HL-60 (cell line): ENCODE data around the gene DPF3.
A peak's percentile ranks its signal among the peaks of the same experiment; 100 is the strongest.

ENCODE experiments used
- DNase-seq, 2 experiments: peaks; one replicate each; pipeline ENCODE4 v3.0.0-alpha.2; 2010 to 2020; ENCODE audit warnings: low read depth in 1 of 2, low spot score in 1 of 2
- H3K27ac ChIP-seq: fragments of 250-450 bp; sonication (Bioruptor Pico); replicated peaks from 2 replicates; pipeline ENCODE4 v1.5.1; 2020; ENCODE audit warnings: mild to moderate bottlenecking, moderate library complexity
- H3K27me3 ChIP-seq: fragments of 250-450 bp; sonication (Bioruptor Pico); 2 replicates; pipeline ENCODE4 v1.5.1; 2021; ENCODE audit warnings: mild to moderate bottlenecking, moderate library complexity; ENCODE audit not compliant: insufficient read depth, poor library complexity, severe bottlenecking
- H3K4me3 ChIP-seq: replicated peaks from 2 replicates; pipeline ENCODE4 v1.5.1; 2011; ENCODE audit warnings: mild to moderate bottlenecking, control low read depth, low read length; ENCODE audit not compliant: insufficient read depth
- GABPA ChIP-seq: IDR thresholded peaks from 2 replicates; pipeline ENCODE4 v1.6.1; 2012; ENCODE audit warnings: low read depth
- POLR2AphosphoS5 ChIP-seq: IDR thresholded peaks from 2 replicates; pipeline ENCODE4 v1.6.1; 2012; ENCODE audit warnings: low read depth
- SPI1 ChIP-seq: IDR thresholded peaks from 2 replicates; pipeline ENCODE4 v1.6.1; 2012; ENCODE audit warnings: low read depth, mild to moderate bottlenecking, borderline replicate concordance
- TF ChIP-seq, protein P1 (sequence below): IDR thresholded peaks from one replicate; pipeline ENCODE4 v1.5.1; 2011; ENCODE audit warnings: low read length, control low read depth, inconsistent platforms; ENCODE audit not compliant: insufficient read depth
- TF ChIP-seq, protein P2 (sequence below): IDR thresholded peaks from 2 replicates; pipeline ENCODE4 v1.6.1; 2012; ENCODE audit warnings: low read depth; ENCODE audit not compliant: insufficient replicate concordance

DPF3 gene

DNA sequence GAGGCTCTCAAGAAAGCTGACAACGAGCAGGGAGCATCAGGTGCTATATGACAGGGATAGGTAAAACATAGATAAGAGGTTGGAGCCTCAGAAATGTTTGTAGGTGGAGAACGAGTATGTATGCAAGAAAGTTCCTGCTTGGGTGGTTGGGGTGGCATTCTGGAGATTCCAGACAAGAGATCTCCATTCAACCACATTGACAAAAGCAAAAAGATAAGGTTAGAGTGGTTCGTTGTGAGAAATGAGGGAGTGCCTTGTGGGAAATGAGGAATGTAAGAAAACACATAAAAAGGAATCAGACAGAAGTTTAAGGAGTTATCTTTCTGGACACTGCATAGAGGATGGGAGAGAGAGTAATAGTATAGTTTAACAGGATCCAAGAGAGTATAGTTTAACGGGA is 290.3 kb downstream of the DPF3 start:
- no peak overlapping the region for H3K27ac ChIP-seq
- TF ChIP-seq POLR2AphosphoS5 (no peak), SPI1 (no peak), GABPA (no peak)
- TF ChIP-seq, protein P1, sequence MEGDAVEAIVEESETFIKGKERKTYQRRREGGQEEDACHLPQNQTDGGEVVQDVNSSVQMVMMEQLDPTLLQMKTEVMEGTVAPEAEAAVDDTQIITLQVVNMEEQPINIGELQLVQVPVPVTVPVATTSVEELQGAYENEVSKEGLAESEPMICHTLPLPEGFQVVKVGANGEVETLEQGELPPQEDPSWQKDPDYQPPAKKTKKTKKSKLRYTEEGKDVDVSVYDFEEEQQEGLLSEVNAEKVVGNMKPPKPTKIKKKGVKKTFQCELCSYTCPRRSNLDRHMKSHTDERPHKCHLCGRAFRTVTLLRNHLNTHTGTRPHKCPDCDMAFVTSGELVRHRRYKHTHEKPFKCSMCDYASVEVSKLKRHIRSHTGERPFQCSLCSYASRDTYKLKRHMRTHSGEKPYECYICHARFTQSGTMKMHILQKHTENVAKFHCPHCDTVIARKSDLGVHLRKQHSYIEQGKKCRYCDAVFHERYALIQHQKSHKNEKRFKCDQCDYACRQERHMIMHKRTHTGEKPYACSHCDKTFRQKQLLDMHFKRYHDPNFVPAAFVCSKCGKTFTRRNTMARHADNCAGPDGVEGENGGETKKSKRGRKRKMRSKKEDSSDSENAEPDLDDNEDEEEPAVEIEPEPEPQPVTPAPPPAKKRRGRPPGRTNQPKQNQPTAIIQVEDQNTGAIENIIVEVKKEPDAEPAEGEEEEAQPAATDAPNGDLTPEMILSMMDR, result no peak
- TF ChIP-seq, protein P2, sequence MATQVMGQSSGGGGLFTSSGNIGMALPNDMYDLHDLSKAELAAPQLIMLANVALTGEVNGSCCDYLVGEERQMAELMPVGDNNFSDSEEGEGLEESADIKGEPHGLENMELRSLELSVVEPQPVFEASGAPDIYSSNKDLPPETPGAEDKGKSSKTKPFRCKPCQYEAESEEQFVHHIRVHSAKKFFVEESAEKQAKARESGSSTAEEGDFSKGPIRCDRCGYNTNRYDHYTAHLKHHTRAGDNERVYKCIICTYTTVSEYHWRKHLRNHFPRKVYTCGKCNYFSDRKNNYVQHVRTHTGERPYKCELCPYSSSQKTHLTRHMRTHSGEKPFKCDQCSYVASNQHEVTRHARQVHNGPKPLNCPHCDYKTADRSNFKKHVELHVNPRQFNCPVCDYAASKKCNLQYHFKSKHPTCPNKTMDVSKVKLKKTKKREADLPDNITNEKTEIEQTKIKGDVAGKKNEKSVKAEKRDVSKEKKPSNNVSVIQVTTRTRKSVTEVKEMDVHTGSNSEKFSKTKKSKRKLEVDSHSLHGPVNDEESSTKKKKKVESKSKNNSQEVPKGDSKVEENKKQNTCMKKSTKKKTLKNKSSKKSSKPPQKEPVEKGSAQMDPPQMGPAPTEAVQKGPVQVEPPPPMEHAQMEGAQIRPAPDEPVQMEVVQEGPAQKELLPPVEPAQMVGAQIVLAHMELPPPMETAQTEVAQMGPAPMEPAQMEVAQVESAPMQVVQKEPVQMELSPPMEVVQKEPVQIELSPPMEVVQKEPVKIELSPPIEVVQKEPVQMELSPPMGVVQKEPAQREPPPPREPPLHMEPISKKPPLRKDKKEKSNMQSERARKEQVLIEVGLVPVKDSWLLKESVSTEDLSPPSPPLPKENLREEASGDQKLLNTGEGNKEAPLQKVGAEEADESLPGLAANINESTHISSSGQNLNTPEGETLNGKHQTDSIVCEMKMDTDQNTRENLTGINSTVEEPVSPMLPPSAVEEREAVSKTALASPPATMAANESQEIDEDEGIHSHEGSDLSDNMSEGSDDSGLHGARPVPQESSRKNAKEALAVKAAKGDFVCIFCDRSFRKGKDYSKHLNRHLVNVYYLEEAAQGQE, result no peak

DNA sequence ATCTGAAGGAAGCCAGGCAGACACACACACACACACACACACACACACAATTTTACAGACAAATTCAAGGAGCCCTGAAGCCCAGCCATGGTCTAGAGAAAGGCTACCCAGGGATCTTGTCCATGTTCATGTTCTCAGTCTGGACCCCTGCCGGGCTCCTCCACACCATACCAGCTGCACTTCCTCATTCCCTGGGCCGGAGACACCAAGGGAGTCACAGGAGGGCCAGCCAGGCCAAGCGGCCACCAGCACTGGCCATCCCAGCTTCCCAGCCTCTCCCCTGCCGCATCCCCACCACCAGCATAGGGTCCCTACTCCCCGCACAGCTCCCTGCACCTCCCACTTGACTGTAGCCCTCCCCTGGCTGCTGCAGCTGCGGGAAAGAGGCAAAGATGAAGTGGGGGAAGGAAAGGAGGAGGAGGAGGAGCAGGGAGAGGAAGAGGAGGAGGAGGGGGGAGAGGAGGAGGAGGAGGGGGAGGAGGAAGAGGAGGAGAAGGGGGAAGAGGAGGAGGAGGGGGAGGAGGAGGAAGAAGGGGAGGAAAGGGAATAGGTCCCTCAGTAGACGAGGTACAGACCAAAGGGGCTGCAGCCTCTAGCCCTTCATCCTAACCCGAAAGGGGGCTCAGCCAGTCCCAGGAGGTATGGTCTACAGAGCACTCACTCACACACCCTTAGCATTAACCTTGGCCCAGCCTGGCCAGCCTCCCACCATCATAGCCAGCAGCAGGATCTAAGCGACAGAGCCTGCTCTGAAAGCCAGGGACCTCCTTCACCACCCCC is 293.2 kb downstream of the DPF3 start:
- no peaks in the 10 kb centered on the region for H3K27me3 ChIP-seq
- DNase-seq, result no peak
- TF ChIP-seq SPI1, result 0 out of 2 replicates have a peak, but pooled peaks have one; percentile 45
- TF ChIP-seq, protein P2, result no peak
- TF ChIP-seq, protein P1, result no peak
- TF ChIP-seq POLR2AphosphoS5, result no peak
- H3K27ac ChIP-seq, result no peak overlapping the region
- no peak overlapping the region for H3K4me3 ChIP-seq

More for the DNA sequence above, 290.3 kb downstream of the DPF3 start:
- no peaks in the 10 kb centered on the region for H3K27me3 ChIP-seq
- no peak for DNase-seq
- no peak overlapping the region for H3K4me3 ChIP-seq

DNA sequence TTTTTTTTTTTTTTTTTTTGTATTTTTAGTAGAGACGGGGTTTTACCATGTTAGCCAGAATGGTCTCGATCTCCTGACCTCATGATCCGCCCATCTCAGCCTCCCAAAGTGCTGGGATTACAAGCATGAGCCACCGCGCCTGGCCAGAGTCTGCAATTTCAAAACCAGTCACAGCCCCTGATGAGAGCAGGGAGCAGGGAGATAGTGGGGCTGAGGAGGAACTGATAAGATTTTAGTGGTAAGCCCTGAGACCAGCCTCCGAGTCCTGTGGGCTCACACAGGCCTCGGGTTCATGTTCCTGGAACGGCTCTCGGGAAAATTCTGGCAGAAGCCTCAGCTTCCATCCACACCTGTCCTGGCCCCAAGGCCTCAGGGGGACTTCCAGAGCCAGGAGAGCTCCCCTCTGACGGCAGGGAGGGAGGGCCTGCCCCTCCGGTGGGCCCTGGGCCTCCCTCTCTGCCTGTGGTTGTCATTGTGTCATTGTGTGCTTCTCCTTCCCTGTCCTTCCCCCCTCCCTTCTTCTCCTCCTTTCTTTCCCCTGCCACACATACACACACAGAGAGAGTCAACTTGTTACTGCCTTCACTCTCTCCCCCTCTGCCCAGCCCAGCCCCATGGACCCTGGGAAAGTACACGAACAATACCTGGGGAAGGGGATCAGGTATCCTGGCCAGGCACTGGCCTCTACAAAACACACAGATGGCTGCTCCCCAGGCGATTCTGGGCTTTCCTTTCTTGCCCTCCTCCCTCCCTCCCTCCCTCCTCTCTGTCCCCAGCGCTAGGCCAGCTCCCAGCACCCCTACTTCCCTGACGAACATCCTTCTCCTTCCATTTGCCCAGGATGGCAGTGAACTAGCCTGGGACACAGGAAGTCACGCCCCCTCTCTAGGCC is 294.1 kb downstream of the DPF3 start:
- no peak for TF ChIP-seq SPI1
- TF ChIP-seq, protein P1, result no peak
- TF ChIP-seq, protein P2, result no peak
- TF ChIP-seq POLR2AphosphoS5, result no peak
- no peak for TF ChIP-seq GABPA
- H3K4me3 ChIP-seq, result no peak overlapping the region
- no peak for DNase-seq
- no peak overlapping the region for H3K27ac ChIP-seq
- no peaks in the 10 kb centered on the region for H3K27me3 ChIP-seq
